Transverse colon (tissue), 4 donors: ENCODE measurements around the gene UVRAG. TPM values are rescaled to one million over a fixed set of nuclear protein-coding genes. Genes with fewer than 3 reads are reported as not detected.
A peak's percentile ranks its signal among the peaks of the same experiment; 100 is the strongest.

Source experiments
- DNase-seq: peaks from one replicate; pipeline ENCODE4 v3.0.0-alpha.2; 2019
- H3K27ac ChIP-seq, 4 donors: fragments of 200-600 bp; sonication (generic); 2 replicates each; pipeline ENCODE4 v1.5.1; 2016 to 2018; ENCODE audit warnings: inconsistent platforms in 4 of 4
- H3K27me3 ChIP-seq: fragments of 200-600 bp; sonication (generic); 2 replicates; pipeline ENCODE4 v1.5.1; 2017; ENCODE audit warnings: inconsistent platforms
- H3K36me3 ChIP-seq, 4 donors: fragments of 200-600 bp; sonication (generic); 2 replicates each; pipeline ENCODE4 v1.5.1; 2017 to 2019; ENCODE audit warnings: inconsistent platforms in 4 of 4
- H3K4me1 ChIP-seq, 4 donors: fragments of 200-600 bp; sonication (generic); 2 replicates each; pipeline ENCODE4 v1.5.1; 2017 to 2020; ENCODE audit warnings: inconsistent platforms in 4 of 4
- H3K4me3 ChIP-seq, 4 donors: fragments of 200-600 bp; sonication (generic); 1 replicate in 1 of 4; 2 replicates in 3 of 4; pipeline versions ENCODE4 v1.5.1 to v1.6.1; 2017 to 2019; ENCODE audit warnings: inconsistent platforms in 4 of 4
- H3K9me3 ChIP-seq, 2 donors: fragments of 200-600 bp; sonication (generic); 2 replicates each; pipeline ENCODE4 v1.5.1; 2017 to 2019; ENCODE audit warnings: inconsistent platforms in 2 of 2
- CTCF ChIP-seq, 5 experiments: fragments of 200-600 bp in 3 of 5; fragments of 450-650 bp in 2 of 5; sonication (generic) in 3 of 5; IDR thresholded peaks; 1 replicate in 2 of 5; 2 replicates in 3 of 5; pipeline ENCODE4 v1.5.1; 2016 to 2017; ENCODE audit warnings: antibody characterized with exemption in 5 of 5, inconsistent platforms in 3 of 5, mild to moderate bottlenecking in 2 of 5, moderate library complexity in 1 of 5
- EP300 ChIP-seq: sonication (generic); formaldehyde crosslinking; IDR thresholded peaks from one replicate; pipeline ENCODE4 v1.6.1; 2017; ENCODE audit warnings: antibody characterized with exemption, low read depth
- POLR2A ChIP-seq: fragments of 450-650 bp; IDR thresholded peaks from one replicate; pipeline ENCODE4 v1.6.1; 2016; ENCODE audit warnings: antibody characterized with exemption, mild to moderate bottlenecking, moderate library complexity
- POLR2AphosphoS5 ChIP-seq, 3 donors: sonication (generic); formaldehyde crosslinking; IDR thresholded peaks; one replicate each; pipeline ENCODE4 v1.6.1; 2016; ENCODE audit warnings: antibody characterized with exemption in 3 of 3
- WGBS, 2 donors: methylation state at CpG; one replicate each; pipeline ENCODE4 v1.1.5; 2018; ENCODE audit warnings: low coverage in 1 of 2; 5-methylcytosine and 5-hydroxymethylcytosine counted together
- in situ Hi-C, 4 donors: fragments of 200-750 bp; cut with MboI; loops; one replicate each; pipeline versions ENCODE4 v1.15.0 to v1.15.1; 2017; ENCODE audit warnings: low sequenced_read_pairs in 3 of 4, low pct_ligation_motif_present in 1 of 4, low pct_unique_long_range_greater_than_20kb in 1 of 4
- intact Hi-C: fragments of 100-400 bp; cut with DNase I; formaldehyde crosslinking; loops from one replicate; pipeline ENCODE4 v1.15.1; 2023; ENCODE audit warnings: low total_unique reads
- total RNA-seq, 4 donors: library from RNA; depleted of rRNA; stranded (reverse); fragments of >200 nt; gene quantifications; one replicate each; pipeline ENCODE4 v1.1.0, GENCODE V29; 2016

Gene UVRAG
- total RNA-seq, result 10 to 100 TPM; 12.7 to 34.6 (median 19.3) TPM

- 0% methylated on average over 27 of the region's 39 CpGs; no CpG with 5 or more reads in 1 of the 2 donors for WGBS, 2 donors
These were observed at the start of gene UVRAG for GRCh38 chr11:75814677-75815344. Gene UVRAG (plus strand): TSS chr11:75815210. CDS start chr11:75815408, 198 bp downstream.

DNA sequence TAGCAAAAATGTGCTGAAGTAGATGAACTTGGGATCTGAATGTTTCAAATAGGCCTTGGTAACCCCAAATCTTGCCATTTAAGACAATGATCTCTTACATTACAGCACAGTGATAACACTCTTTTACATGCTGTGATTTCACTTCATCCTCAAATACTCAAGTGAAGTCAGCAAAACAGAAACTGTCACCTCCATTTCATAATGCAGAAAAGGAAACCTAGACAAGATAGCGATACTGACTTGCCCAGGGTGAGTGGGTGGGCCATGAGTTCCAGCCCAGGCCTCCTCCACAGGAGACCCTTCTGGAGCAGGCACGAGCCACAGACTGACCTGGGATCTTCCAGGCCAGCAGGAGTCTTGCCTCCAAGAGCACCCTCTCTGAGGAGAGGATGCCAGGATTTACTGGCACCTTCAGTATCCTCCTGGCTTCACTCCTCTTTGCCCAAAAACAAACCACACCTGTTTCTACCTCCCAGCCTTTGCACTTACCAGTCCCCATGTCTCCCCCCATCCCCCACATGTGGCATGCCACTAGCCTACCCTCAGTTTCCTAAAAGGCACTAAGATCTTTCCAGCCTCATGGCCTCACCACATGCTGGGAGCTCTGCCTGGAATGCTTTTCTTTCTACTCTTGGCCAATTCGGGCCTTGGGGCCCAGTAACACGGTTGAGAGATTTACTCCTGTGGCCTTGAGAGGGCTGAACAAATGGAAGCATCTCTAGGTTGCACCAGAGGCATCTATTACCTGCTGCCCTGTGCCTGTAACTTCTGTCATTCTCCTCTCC is 48.4 kb upstream of the UVRAG start:
- TF ChIP-seq CTCF (IDR thresholded peaks at IDR 0.05) (no peak), POLR2A (no peak), POLR2AphosphoS5 (IDR thresholded peaks at IDR 0.05) (no peak), EP300 (no peak)
- H3K4me1 ChIP-seq, result peaks cover 10 to 17% (median 15%) of the 10 kb centered on the region in 4 donors
- H3K9me3 ChIP-seq, result no peaks in the 10 kb centered on the region
- WGBS, 2 donors, result 81 to 86% methylated on average over 1 to 4 of the region's 4 CpGs
- H3K36me3 ChIP-seq, result no peaks in the 10 kb centered on the region
- in situ Hi-C loops (no loop called here), intact Hi-C loops (no loop called here)
- H3K4me3 ChIP-seq, result no peak overlapping the region
- H3K27ac ChIP-seq, result no peak overlapping the region
- DNase-seq, result no peak
- H3K27me3 ChIP-seq, result peaks cover 11% of the 10 kb centered on the region

More at GRCh38 chr11:75814677-75815344, at the start of gene UVRAG:
- no peaks in the 10 kb centered on the region for H3K36me3 ChIP-seq
- no peaks in the 10 kb centered on the region for H3K9me3 ChIP-seq
- H3K4me1 ChIP-seq, result peaks cover 0 to 30% (median 22%) of the 10 kb centered on the region in 4 donors
- DNase-seq, result peak; percentile 99
- intact Hi-C loops, result loop anchor here (5.0 kb wide), 1 partner anchor 253 kb away; the partner anchor contains the start of gene SERPINH1
- peak within 1 kb of the TSS; percentile 81 to 98 (median 92) for H3K4me3 ChIP-seq
- peak; percentile 89 for TF ChIP-seq POLR2A
- peak; percentile 88 to 93 (median 89) for TF ChIP-seq POLR2AphosphoS5 (IDR thresholded peaks at IDR 0.05)
- TF ChIP-seq EP300, result no peak
- peak in 2 of 5 experiments; percentile 58 to 67 for TF ChIP-seq CTCF (IDR thresholded peaks at IDR 0.05)
- peak within 1 kb of the TSS; percentile 96 to 98 (median 97) for H3K27ac ChIP-seq
- in situ Hi-C loops, result no loop called here
- no peaks in the 10 kb centered on the region for H3K27me3 ChIP-seq

DNA sequence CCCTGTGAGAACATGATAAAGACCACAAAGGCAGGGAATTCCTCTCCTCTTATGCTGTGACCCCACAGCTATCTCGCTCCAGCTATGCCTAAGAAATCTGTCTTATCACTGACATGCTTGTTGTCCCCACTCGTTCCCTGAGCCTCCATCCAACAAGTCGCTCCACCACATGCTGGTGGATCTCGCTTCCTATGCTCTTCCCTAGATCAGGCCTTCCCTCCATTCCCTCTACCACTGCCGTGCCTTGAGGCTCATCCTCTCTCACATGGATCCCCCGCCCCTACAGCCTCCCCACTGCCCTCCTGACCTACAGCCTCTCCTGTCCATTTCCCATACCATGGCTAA is 47.8 kb upstream of the UVRAG start:
- intact Hi-C loops, result no loop called here
- no peak for DNase-seq
- 93 to 97% methylated on average over 6 of the region's 6 CpGs for WGBS, 2 donors
- H3K36me3 ChIP-seq, result no peaks in the 10 kb centered on the region
- TF ChIP-seq CTCF (IDR thresholded peaks at IDR 0.05), result no peak
- no peak for TF ChIP-seq POLR2A
- TF ChIP-seq POLR2AphosphoS5 (IDR thresholded peaks at IDR 0.05), result no peak
- no peak for TF ChIP-seq EP300
- in situ Hi-C loops, result no loop called here
- no peaks in the 10 kb centered on the region for H3K9me3 ChIP-seq
- H3K27me3 ChIP-seq, result peaks cover 11% of the 10 kb centered on the region
- peaks cover 10 to 17% (median 15%) of the 10 kb centered on the region in 4 donors for H3K4me1 ChIP-seq
- no peak overlapping the region for H3K4me3 ChIP-seq
- H3K27ac ChIP-seq, result no peak overlapping the region

- H3K27me3 ChIP-seq, result peaks cover 11% of the 10 kb centered on the region
- no peaks in the 10 kb centered on the region for H3K9me3 ChIP-seq
- H3K27ac ChIP-seq, result no peak overlapping the region
- in situ Hi-C loops (no loop called here), intact Hi-C loops (no loop called here)
- no peak for DNase-seq
- 31% methylated on average over 1 of the region's 1 CpG; no CpG with 5 or more reads in 1 of the 2 donors for WGBS, 2 donors
- TF ChIP-seq POLR2AphosphoS5 (IDR thresholded peaks at IDR 0.05) (no peak), CTCF (IDR thresholded peaks at IDR 0.05) (no peak), EP300 (no peak), POLR2A (no peak)
- H3K4me3 ChIP-seq, result peak overlapping the region in 1 of 4 donors; percentile 60
- H3K36me3 ChIP-seq, result no peaks in the 10 kb centered on the region
- H3K4me1 ChIP-seq, result peaks cover 10 to 17% (median 15%) of the 10 kb centered on the region in 4 donors
These were observed 47.3 kb upstream of the UVRAG start for GRCh38 chr11:75767793-75768111.
